GM12873 (cell line): ENCODE data around the gene DTNBP1.

Experiments used
- TF ChIP-seq, protein P1 (sequence below): IDR thresholded peaks from 2 replicates; pipeline ENCODE4 v1.5.1; 2012; ENCODE audit warnings: low read depth, mild to moderate bottlenecking, moderate library complexity, low read length, control low read depth; ENCODE audit not compliant: insufficient read depth; ENCODE audit errors: missing control alignments

The DTNBP1 gene

DNA sequence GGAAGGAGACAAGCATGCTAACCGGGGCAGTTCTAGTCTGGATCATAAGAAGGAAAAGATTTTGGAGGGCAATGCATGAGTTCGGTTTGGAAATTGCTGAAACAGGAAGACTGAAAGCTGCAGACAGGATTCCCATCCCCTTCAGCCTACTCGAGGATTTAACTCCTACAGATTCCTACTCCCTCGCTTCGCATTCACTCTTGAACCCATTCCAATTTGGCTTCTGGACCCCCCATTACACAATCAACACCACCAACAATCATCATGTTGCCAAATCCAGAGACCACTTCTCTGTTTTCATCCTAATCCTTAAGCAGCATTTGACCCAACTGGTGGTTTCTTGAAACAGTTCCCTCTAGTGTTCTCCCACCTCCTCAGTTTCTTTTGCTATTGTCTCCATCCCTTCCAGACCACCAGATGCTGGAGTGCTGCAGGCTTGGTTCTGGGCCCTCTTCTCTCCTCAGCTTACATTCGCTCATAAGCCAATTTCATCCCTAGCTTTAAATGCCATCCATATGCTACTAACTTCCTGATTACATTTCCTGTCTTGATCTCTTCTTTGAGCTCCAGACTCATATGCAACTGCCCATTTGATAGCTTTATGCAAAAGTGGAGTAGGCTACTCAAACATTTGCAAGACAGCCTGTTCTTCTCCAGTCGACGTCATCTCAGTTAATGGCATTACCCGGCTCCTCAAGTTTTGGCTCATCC lies 66.5 kb downstream of the DTNBP1 start:
- TF ChIP-seq, protein P1, sequence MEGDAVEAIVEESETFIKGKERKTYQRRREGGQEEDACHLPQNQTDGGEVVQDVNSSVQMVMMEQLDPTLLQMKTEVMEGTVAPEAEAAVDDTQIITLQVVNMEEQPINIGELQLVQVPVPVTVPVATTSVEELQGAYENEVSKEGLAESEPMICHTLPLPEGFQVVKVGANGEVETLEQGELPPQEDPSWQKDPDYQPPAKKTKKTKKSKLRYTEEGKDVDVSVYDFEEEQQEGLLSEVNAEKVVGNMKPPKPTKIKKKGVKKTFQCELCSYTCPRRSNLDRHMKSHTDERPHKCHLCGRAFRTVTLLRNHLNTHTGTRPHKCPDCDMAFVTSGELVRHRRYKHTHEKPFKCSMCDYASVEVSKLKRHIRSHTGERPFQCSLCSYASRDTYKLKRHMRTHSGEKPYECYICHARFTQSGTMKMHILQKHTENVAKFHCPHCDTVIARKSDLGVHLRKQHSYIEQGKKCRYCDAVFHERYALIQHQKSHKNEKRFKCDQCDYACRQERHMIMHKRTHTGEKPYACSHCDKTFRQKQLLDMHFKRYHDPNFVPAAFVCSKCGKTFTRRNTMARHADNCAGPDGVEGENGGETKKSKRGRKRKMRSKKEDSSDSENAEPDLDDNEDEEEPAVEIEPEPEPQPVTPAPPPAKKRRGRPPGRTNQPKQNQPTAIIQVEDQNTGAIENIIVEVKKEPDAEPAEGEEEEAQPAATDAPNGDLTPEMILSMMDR, result no peak

DNA sequence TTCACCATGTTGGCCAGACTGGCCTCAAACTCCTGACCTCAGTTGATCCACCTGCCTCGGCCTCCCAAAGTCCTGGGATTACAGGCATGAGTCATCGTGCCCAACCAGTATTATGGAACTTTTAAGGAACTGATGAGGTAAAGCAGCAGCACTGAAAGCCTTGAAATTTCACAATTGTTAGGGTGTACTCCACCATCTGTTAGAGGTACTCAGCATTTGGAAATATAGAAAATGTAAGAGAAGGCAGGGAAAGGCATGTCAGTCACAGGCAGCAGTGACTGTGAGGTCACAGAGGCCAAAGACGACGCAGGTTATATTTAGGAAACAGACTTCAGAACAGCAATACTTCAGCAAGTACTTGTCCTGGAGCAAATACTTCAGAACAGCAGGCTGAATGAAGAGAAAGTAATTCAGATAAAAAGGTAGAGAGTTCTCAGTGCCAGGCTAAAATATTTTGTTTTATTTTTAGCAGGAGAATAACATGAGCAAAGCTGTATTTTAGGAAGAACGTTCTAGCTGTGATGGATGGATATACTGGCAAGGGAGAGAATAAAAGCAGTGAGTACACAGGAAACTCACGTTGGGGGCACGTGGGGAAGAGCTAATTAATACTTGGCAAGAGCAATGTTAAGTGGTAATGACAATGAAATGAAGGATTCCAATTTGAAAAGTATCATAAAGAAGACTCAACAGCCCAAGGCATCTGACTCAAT lies 67.2 kb downstream of the DTNBP1 start:
- TF ChIP-seq, protein P1, result no peak

DNA sequence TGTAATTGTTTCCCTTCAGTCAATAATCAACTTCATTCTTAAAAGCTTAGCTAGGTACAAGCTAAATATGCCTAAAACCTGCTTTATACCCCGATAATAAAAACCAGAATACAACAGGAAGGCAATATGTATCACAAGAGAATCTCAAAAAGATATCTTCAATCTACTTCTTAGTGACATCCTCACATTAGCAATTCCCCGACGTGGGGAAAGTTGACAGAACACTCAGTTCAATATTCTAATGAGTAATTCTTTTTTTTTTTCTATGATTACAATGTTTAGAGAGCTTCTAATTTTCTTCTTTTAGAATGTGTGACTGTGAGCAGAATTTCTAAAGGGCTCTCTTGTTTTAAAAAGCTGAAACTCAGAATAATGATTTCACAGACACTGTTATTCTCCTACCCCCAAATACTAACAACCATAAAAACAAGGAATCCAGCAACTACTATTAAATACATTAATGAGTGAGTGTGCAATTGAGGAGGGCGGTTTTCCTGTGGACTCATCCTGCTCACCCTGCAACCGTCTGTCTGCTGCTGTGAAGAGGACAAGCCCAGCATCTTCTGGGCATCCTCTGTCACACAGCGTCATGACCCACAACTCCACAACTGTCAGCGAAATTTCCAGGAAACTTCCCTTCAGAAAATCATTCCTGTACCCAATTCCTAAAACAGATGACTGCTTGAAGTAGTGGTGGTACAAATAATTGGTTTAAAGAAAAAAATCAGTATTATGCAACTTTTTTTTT lies 68.1 kb downstream of the DTNBP1 start:
- TF ChIP-seq, protein P1, result no peak

DNA sequence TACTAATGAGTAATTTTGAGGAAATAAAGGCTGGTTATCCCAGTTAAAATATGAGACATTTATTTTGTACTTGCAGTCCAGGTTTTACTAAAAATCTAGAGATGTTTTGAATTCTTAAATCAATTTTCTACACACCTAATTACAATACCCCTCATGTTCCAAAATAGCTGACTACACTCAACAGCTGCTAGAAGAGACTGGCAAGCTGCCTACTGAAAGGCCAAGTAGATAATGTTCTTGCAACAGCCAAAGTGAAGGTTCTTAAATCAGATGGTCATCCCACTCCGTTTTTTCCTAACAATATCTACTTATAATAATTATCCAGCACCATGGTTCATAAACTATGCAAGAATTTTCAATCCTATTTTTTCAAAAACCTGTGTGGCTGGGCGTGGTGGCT lies 69.0 kb downstream of the DTNBP1 start:
- TF ChIP-seq, protein P1, result no peak

DNA sequence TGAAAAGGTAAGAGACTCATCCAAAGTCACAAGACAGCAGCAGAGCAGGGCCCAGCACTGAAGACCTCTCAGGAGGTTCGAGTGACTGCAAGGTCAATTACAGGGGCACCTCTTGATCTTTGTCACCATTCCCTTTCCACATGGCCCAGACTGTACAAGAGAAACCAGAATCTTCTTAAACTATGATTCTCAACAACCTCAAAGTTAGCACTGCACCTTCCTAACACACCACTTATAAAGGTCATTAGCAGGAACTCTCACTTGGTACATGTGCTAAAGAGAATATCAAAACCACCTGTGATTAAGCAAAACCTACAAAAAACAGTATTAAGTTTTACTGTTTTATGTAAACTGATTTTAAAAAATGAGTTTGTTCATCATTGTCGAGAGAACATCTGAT lies 70.2 kb downstream of the DTNBP1 start:
- TF ChIP-seq, protein P1, result no peak

DNA sequence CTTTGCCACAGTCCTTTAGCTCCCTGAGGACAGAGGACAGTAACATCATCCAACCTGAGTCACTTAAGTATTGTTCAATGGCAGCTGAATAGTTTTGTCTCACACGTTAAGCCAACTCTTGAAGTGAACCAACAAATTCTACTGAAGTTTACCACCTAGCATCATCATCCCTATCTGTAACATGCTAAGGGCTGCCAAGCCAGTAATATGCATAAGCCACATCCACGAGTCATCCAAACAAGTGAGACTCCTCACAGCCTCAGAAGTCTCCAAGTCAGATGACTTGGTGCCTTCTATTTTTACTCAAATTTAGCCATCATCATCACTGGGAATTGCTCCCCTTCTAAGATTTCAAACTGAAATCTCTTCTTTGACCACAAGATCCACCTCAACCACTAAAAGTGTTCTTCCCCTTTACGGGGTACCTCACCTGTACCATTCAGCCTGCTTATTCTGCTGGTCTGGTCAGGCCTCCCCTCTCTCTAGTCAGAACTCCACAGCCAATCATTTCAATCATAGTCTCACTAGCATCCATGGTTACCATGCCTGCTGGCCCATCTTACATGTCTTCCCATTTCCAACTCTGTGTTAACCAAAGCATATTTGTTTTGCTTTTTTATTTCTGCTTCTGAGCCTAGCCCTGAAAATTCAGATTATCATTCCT lies 73.7 kb downstream of the DTNBP1 start:
- TF ChIP-seq, protein P1, result no peak
